ENCODE measurements around the gene NLGN2.

Gene NLGN2

GRCh38 chr17:7468804-7469389 is 61.3 kb downstream of the NLGN2 start:
- TF ChIP-seq TAF1 (IDR thresholded peaks at IDR 0.05; ENCODE audit: low read depth): no peak
- no peak for TF ChIP-seq EP300 (IDR thresholded peaks at IDR 0.05; ENCODE audit: borderline replicate concordance)
- TF ChIP-seq FOXM1 (IDR thresholded peaks at IDR 0.05; ENCODE audit: borderline replicate concordance, low read depth): no peak
- no peak for TF ChIP-seq NFIC (IDR thresholded peaks at IDR 0.05)
- no peak for TF ChIP-seq MAX (IDR thresholded peaks at IDR 0.05)
- no peak for TF ChIP-seq CREB1 (IDR thresholded peaks at IDR 0.05; ENCODE audit: low read depth)
- TF ChIP-seq ZBTB7A (IDR thresholded peaks at IDR 0.05; ENCODE audit: low read depth): no peak
- no peak for TF ChIP-seq REST (IDR thresholded peaks at IDR 0.05; ENCODE audit: low read depth)
- no peak for TF ChIP-seq RAD21 (IDR thresholded peaks at IDR 0.05; ENCODE audit: low read depth)
- no peak for TF ChIP-seq CEBPB (IDR thresholded peaks at IDR 0.05)
- no peak for TF ChIP-seq EGR1 (IDR thresholded peaks at IDR 0.05)
